CD14-positive monocyte (primary cell): ENCODE measurements around the gene UGGT2. TPM values are rescaled to one million over a fixed set of nuclear protein-coding genes. Genes with fewer than 3 reads are reported as not detected.

Source experiments
- DNase-seq, 3 donors: peaks; one replicate each; pipeline ENCODE4 v3.0.0-alpha.2; 2011 to 2022
- H2AFZ ChIP-seq: 2 replicates; pipeline ENCODE4 v1.6.0; 2012; ENCODE audit warnings: mild to moderate bottlenecking, low read depth, low read length, inconsistent platforms; ENCODE audit not compliant: insufficient read depth, poor library complexity, severe bottlenecking
- H3K27ac ChIP-seq, 2 donors: 1 replicate in 1 of 2; 2 replicates in 1 of 2; pipeline ENCODE4 v1.5.1; 2012 to 2013; ENCODE audit warnings: low read length in 2 of 2, control low read depth in 1 of 2, inconsistent platforms in 1 of 2, low read depth in 1 of 2, mild to moderate bottlenecking in 1 of 2
- H3K27me3 ChIP-seq, 2 donors: one replicate each; pipeline versions ENCODE4 v1.6.0 to v1.6.1; 2011 to 2013; ENCODE audit warnings: low read length in 2 of 2; ENCODE audit not compliant: control insufficient read depth in 2 of 2, insufficient read depth in 2 of 2
- H3K36me3 ChIP-seq, 2 donors: replicated peaks in 1 of 2; 1 replicate in 1 of 2; 2 replicates in 1 of 2; pipeline versions ENCODE4 v1.5.1 to v1.6.1; 2012 to 2013; ENCODE audit warnings: low read length in 2 of 2, control low read depth in 1 of 2, inconsistent platforms in 1 of 2, mild to moderate bottlenecking in 1 of 2; ENCODE audit not compliant: insufficient read depth in 2 of 2, control insufficient read depth in 1 of 2
- H3K4me1 ChIP-seq, 2 donors: 1 replicate in 1 of 2; 2 replicates in 1 of 2; pipeline versions ENCODE4 v1.5.1 to v1.6.1; 2012 to 2013; ENCODE audit warnings: low read length in 2 of 2, control low read depth in 1 of 2, inconsistent platforms in 1 of 2, mild to moderate bottlenecking in 1 of 2, moderate library complexity in 1 of 2; ENCODE audit not compliant: insufficient read depth in 2 of 2, control insufficient read depth in 1 of 2
- H3K4me2 ChIP-seq: replicated peaks from 2 replicates; pipeline ENCODE3; 2012; ENCODE audit warnings: low read length, moderate library complexity, mild to moderate bottlenecking; ENCODE audit not compliant: poor library complexity, severe bottlenecking; ENCODE audit errors: extremely low read depth
- H3K4me3 ChIP-seq, 3 experiments: fragments of 200-600 bp in 1 of 3; sonication (generic) in 1 of 3; replicated peaks in 1 of 3; 1 replicate in 2 of 3; 2 replicates in 1 of 3; pipeline ENCODE4 v1.5.1; 2011 to 2013; ENCODE audit warnings: low read length in 3 of 3, mild to moderate bottlenecking in 3 of 3, control low read depth in 2 of 3, low read depth in 2 of 3, inconsistent platforms in 1 of 3, moderate library complexity in 1 of 3
- H3K79me2 ChIP-seq: 2 replicates; pipeline ENCODE4 v1.6.0; 2012; ENCODE audit warnings: mild to moderate bottlenecking, control low read depth, inconsistent platforms, low read length, moderate library complexity; ENCODE audit not compliant: insufficient read depth
- H3K9ac ChIP-seq: 2 replicates; pipeline ENCODE4 v1.6.0; 2017; ENCODE audit warnings: low read length, mild to moderate bottlenecking; ENCODE audit not compliant: insufficient read depth, poor library complexity, severe bottlenecking
- H3K9me3 ChIP-seq, 2 donors: replicated peaks in 1 of 2; 1 replicate in 1 of 2; 2 replicates in 1 of 2; pipeline versions ENCODE4 v1.5.1 to v1.6.1; 2012 to 2013; ENCODE audit warnings: low read length in 2 of 2, control low read depth in 1 of 2; ENCODE audit not compliant: control insufficient read depth in 1 of 2, insufficient read depth in 1 of 2
- H4K20me1 ChIP-seq: 2 replicates; pipeline ENCODE4 v1.6.0; 2012; ENCODE audit warnings: mild to moderate bottlenecking, low read length, control low read depth, moderate library complexity; ENCODE audit not compliant: insufficient read depth
- H3K27ac Mint-ChIP-seq, 7 donors: one replicate each; pipeline ENCODE4 v1.8.0; 2020; ENCODE audit warnings: mild to moderate bottlenecking in 7 of 7, mixed read lengths in 7 of 7, moderate library complexity in 6 of 7, inconsistent platforms in 2 of 7
- H3K27me3 Mint-ChIP-seq, 3 donors: one replicate each; pipeline ENCODE4 v1.8.0; 2021 to 2022; ENCODE audit warnings: low read depth in 3 of 3, mild to moderate bottlenecking in 3 of 3, mixed read lengths in 3 of 3, moderate library complexity in 3 of 3, inconsistent platforms in 1 of 3
- H3K36me3 Mint-ChIP-seq, 2 donors: one replicate each; pipeline ENCODE4 v1.8.0; 2020; ENCODE audit warnings: mixed read lengths in 2 of 2, inconsistent platforms in 1 of 2, mild to moderate bottlenecking in 1 of 2
- H3K4me1 Mint-ChIP-seq: one replicate; pipeline ENCODE4 v1.8.0; 2020; ENCODE audit warnings: mild to moderate bottlenecking, mixed read lengths
- H3K4me3 Mint-ChIP-seq, 2 donors: one replicate each; pipeline ENCODE4 v1.8.0; 2020; ENCODE audit warnings: mild to moderate bottlenecking in 2 of 2, mixed read lengths in 2 of 2, moderate library complexity in 1 of 2
- H3K9me3 Mint-ChIP-seq, 7 donors: one replicate each; pipeline ENCODE4 v1.8.0; 2020 to 2022; ENCODE audit warnings: mixed read lengths in 7 of 7, mild to moderate bottlenecking in 6 of 7, moderate library complexity in 6 of 7, inconsistent platforms in 2 of 7
- CTCF ChIP-seq: fragments of 200-600 bp; IDR thresholded peaks from one replicate; pipeline ENCODE4 v1.8.0; 2022; ENCODE audit warnings: antibody characterized with exemption, mild to moderate bottlenecking
- WGBS: methylation state at CpG from one replicate; pipeline ENCODE4 v1.1.5; 2013; ENCODE audit warnings: missing lambda C conversion rate; ENCODE audit not compliant: insufficient coverage; 5-methylcytosine and 5-hydroxymethylcytosine counted together
- intact Hi-C, 2 donors: fragments of 100-400 bp; cut with micrococcal nuclease; formaldehyde crosslinking; loops; one replicate each; pipeline versions ENCODE4 v1.15.0 to v1.15.1; 2023
- polyA plus RNA-seq, 3 donors: library from polyadenylated mRNA; depleted of rRNA in 1 of 3; unstranded in 2 of 3; stranded (reverse) in 1 of 3; fragments of 300-500 nt in 2 of 3; fragments of >200 nt in 1 of 3; fragmentation: Illumina TruSeq in 2 of 3; gene quantifications; 1 replicate in 2 of 3; 2 replicates in 1 of 3; pipeline ENCODE4 v1.2.3, GENCODE V29; 2012 to 2021

Gene UGGT2
- polyA plus RNA-seq, 3 donors, result 4.0 to 6.3 (median 5.6) TPM

- Histone ChIP-seq H3K27ac (no peak overlapping the region), H3K27me3 (no peaks in the 10 kb centered on the region), H3K4me1 (peaks cover 0 to 2% of the 10 kb centered on the region in 2 donors), H3K9me3 (peaks cover 0 to 4% of the 10 kb centered on the region in 2 donors), H4K20me1 (no peaks in the 10 kb centered on the region), H3K4me3 (no peak overlapping the region), H3K79me2 (no peaks in the 10 kb centered on the region), H3K4me2 (no peak overlapping the region), H3K36me3 (no peaks in the 10 kb centered on the region), H2AFZ (no peak overlapping the region), H3K9ac (no peak overlapping the region)
- intact Hi-C loops, result loop anchor here (5.0 to 10.0 kb wide), 5 partner anchors 211 to 638 kb away; no protein-coding TSS in a partner anchor
- Mint-ChIP-seq H3K36me3 (peaks cover 16 to 27% of the 10 kb centered on the region in 2 donors), H3K4me1 (peaks cover 5% of the 10 kb centered on the region), H3K4me3 (no peak overlapping the region), H3K27ac (no peak overlapping the region), H3K27me3 (peaks cover 0 to 3% (median 0%) of the 10 kb centered on the region in 3 donors), H3K9me3 (peaks cover 8 to 19% (median 15%) of the 10 kb centered on the region in 7 donors)
- no peak for TF ChIP-seq CTCF
- no peak for DNase-seq
- WGBS, result no CpG with 5 or more reads among the region's 1 CpG
These were observed 220.1 kb downstream of the UGGT2 start for GRCh38 chr13:95833126-95833525.

GRCh38 chr13:95822303-95822702 is 230.9 kb downstream of the UGGT2 start:
- no peak overlapping the region for H3K27ac ChIP-seq
- H3K9me3 Mint-ChIP-seq, result peaks cover 2 to 16% (median 11%) of the 10 kb centered on the region in 7 donors
- H3K36me3 ChIP-seq, result peaks cover 9 to 19% of the 10 kb centered on the region in 2 donors
- 100% methylated on average over 1 of the region's 5 CpGs for WGBS
- no peaks in the 10 kb centered on the region for H3K79me2 ChIP-seq
- H3K4me2 ChIP-seq, result no peak overlapping the region
- H3K4me1 ChIP-seq, result no peaks in the 10 kb centered on the region
- peaks cover 0 to 2% (median under 1%) of the 10 kb centered on the region in 3 donors for H3K27me3 Mint-ChIP-seq
- peaks cover 0 to 5% of the 10 kb centered on the region in 2 donors for H3K9me3 ChIP-seq
- H3K36me3 Mint-ChIP-seq, result peaks cover 22 to 23% of the 10 kb centered on the region in 2 donors
- no peak overlapping the region for H3K4me3 Mint-ChIP-seq
- H3K27me3 ChIP-seq, result no peaks in the 10 kb centered on the region
- intact Hi-C loops, result no loop called here
- H3K4me3 ChIP-seq, result no peak overlapping the region
- no peak overlapping the region for H3K27ac Mint-ChIP-seq
- no peak overlapping the region for H3K9ac ChIP-seq
- TF ChIP-seq CTCF, result no peak
- no peak overlapping the region for H2AFZ ChIP-seq
- no peaks in the 10 kb centered on the region for H4K20me1 ChIP-seq
- no peaks in the 10 kb centered on the region for H3K4me1 Mint-ChIP-seq
- DNase-seq, result no peak
